ENCODE results near the gene MAP3K6. TPM values are rescaled to one million over a fixed set of nuclear protein-coding genes. Genes with fewer than 3 reads are reported as not detected.

The MAP3K6 gene
- total and polyA plus RNA-seq, 2 donors (not counting 3 experiments of a cell fraction or from before 2014, with no cell fraction given), result 9.9 to 12.4 TPM

DNA sequence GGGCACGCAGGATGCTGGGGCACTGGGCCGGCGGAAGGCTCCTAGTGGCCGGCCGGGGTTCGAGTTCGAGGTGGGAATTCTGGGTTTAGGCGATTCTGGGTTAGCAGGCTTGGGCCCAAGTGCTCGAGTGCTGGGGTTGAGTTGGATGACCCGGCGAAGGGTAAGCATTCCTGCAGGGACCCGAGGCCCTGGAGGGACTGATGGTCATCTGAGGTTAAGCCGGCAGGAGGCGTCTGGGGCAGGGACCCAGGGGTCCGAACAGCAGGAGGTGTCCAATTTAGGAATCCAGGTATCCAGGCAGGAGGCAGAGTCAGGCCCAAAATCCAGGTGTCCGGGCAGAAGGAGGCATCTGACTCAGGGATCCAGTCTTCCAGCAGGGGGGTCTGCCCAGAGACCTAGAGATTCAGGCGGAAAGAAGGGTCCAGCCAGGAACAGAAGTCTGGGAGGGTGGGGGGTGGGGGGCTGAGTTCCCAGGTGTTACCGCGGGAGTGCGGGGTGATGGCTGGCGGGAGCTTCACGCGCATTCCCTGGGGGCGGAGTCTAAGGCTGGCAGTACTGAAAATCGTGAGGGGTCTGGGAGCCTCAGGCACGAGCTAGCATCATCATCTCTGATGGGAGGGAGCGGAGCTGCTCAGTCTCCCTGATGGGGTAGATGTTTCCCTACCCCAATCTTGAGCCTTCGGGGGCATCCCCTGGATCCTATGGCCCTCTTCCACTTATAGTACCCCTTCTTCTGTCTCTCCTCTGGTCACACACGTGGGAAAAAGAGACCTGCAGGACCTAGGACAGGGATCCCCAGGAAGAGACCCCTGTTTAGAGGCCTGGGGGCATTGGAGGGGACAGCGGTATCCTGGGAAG lies 26.2 kb upstream of the MAP3K6 start:
- no peak for TF ChIP-seq FOS (IDR thresholded peaks at IDR 0.05; ENCODE audit: borderline replicate concordance, insufficient read depth, low read length)
- TF ChIP-seq, protein P1, sequence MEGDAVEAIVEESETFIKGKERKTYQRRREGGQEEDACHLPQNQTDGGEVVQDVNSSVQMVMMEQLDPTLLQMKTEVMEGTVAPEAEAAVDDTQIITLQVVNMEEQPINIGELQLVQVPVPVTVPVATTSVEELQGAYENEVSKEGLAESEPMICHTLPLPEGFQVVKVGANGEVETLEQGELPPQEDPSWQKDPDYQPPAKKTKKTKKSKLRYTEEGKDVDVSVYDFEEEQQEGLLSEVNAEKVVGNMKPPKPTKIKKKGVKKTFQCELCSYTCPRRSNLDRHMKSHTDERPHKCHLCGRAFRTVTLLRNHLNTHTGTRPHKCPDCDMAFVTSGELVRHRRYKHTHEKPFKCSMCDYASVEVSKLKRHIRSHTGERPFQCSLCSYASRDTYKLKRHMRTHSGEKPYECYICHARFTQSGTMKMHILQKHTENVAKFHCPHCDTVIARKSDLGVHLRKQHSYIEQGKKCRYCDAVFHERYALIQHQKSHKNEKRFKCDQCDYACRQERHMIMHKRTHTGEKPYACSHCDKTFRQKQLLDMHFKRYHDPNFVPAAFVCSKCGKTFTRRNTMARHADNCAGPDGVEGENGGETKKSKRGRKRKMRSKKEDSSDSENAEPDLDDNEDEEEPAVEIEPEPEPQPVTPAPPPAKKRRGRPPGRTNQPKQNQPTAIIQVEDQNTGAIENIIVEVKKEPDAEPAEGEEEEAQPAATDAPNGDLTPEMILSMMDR (IDR thresholded peaks at IDR 0.05; ENCODE audit: extremely low read depth in 1 of 2, insufficient read depth in 1 of 2, low read depth in 1 of 2, low read length in 2 of 2), result peak; percentile 14 to 38
- no peak for TF ChIP-seq POLR2A (IDR thresholded peaks at IDR 0.05; ENCODE audit: low read depth, low read length)
- TF ChIP-seq, protein P2, sequence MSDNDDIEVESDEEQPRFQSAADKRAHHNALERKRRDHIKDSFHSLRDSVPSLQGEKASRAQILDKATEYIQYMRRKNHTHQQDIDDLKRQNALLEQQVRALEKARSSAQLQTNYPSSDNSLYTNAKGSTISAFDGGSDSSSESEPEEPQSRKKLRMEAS (IDR thresholded peaks at IDR 0.05; ENCODE audit: insufficient read depth, insufficient read length), result no peak
- TF ChIP-seq MYC (IDR thresholded peaks at IDR 0.05; ENCODE audit: low read depth, low read length), result no peak
- TF ChIP-seq EZH2 (IDR thresholded peaks at IDR 0.05; ENCODE audit: borderline replicate concordance, low read depth, low read length, severe bottlenecking), result no peak
- no peak for TF ChIP-seq JUN (IDR thresholded peaks at IDR 0.05; ENCODE audit: borderline replicate concordance, insufficient read depth, insufficient read length, low read depth)
- peak overlapping the region; percentile 84 for H3K4me2 ChIP-seq (ENCODE audit: insufficient read depth, low read length)
- H3K79me2 ChIP-seq (ENCODE audit: control insufficient read depth, insufficient read depth, low read length), result peaks cover 5% of the 10 kb centered on the region
- FAIRE-seq (no peak), DNase-seq (ENCODE audit: low read depth, low spot score) (no peak)
- no peaks in the 10 kb centered on the region for H4K20me1 ChIP-seq (replicated peaks; ENCODE audit: control insufficient read depth, extremely low read depth, insufficient read depth, low read length)
- peak overlapping the region; percentile 91 for H2AFZ ChIP-seq (ENCODE audit: low read depth, low read length)
- dilution Hi-C loops (cut with MboI; ENCODE audit: extremely low pct_ligation_motif_present, low sequenced_read_pairs) (no loop called here), intact Hi-C loops (cut with micrococcal nuclease) (loop anchor here (1.0 to 10.0 kb wide), 7 partner anchors 27 to 351 kb away; partner anchors contain the start of genes MAP3K6 and TMEM222)
- peak overlapping the region; percentile 46 to 80 (median 70) for H3K4me3 ChIP-seq (replicated peaks in 1 of 3; ENCODE audit: insufficient read depth in 1 of 3, low read depth in 1 of 3, low read length in 3 of 3)
- no peaks in the 10 kb centered on the region for H3K27me3 ChIP-seq (ENCODE audit: control insufficient read depth in 2 of 2, insufficient read depth in 2 of 2, low read length in 2 of 2)
- BruUV-seq (replicated peaks), result no TSS peak
- POLR2A ChIA-PET, result no interaction called here
- no peaks in the 10 kb centered on the region for H3K9me1 ChIP-seq (replicated peaks; ENCODE audit: control insufficient read depth, extremely low read depth, insufficient read depth, low read length)
- H3K9ac ChIP-seq (replicated peaks; ENCODE audit: extremely low read depth, insufficient read depth, low read length), result peak overlapping the region; percentile 87
- H3K27ac ChIP-seq (ENCODE audit: insufficient read depth, low read depth, low read length), result peak overlapping the region; percentile 73
- no peaks in the 10 kb centered on the region for H3K9me3 ChIP-seq (replicated peaks; ENCODE audit: control insufficient read depth, insufficient read depth, low read length)
- no peaks in the 10 kb centered on the region for H3K36me3 ChIP-seq (ENCODE audit: control insufficient read depth in 2 of 2, extremely low read depth in 1 of 2, insufficient read depth in 2 of 2, low read length in 2 of 2)
- H3K4me1 ChIP-seq (ENCODE audit: control insufficient read depth, extremely low read depth, insufficient read depth, low read length), result peaks cover 21% of the 10 kb centered on the region
- CTCF ChIA-PET, result interaction anchor here (1.0 to 6.6 kb wide), 4 partner anchors 27 to 214 kb away, joined by 3 to 45 read pairs (median 4); partner anchors contain the start of gene MAP3K6

Data from endothelial cell of umbilical vein (primary cell).